Panc1 (cell line): ENCODE data around the gene ELL2. TPM values are rescaled to one million over a fixed set of nuclear protein-coding genes. Genes with fewer than 3 reads are reported as not detected.

Experiments used
- ATAC-seq: fragments of 200-7000 bp; cut with Tn5 transposase; 2 replicates; pipeline ENCODE4 v1.9.1; 2020; ENCODE audit warnings: mild to moderate bottlenecking, moderate library complexity
- BruUV-seq: library from RNA; stranded (reverse); fragments of 400-500 nt; replicated peaks from 2 replicates; lab custom pipeline; 2021; lab: Mats Ljungman, UMichigan
- CTCF ChIA-PET: fragments of 300-600 bp; sonication (Branson Sonifier 250); formaldehyde crosslinking; loops from one replicate; lab custom pipeline; 2022; ENCODE audit warnings: antibody characterized with exemption; lab: Charles Lee
- POLR2A ChIA-PET: fragments of 300-600 bp; sonication (Branson Sonifier 250); formaldehyde crosslinking; loops from one replicate; lab custom pipeline; 2022; ENCODE audit warnings: antibody characterized with exemption; lab: Charles Lee
- DNase-seq: peaks from one replicate; pipeline ENCODE4 v3.0.0-alpha.2; 2010; ENCODE audit warnings: low read depth, low spot score
- H3K27ac ChIP-seq: 2 replicates; pipeline ENCODE4 v1.5.1; 2011; ENCODE audit warnings: mild to moderate bottlenecking, low read length, inconsistent platforms
- H3K27me3 ChIP-seq: fragments of 200-500 bp; sonication (Bioruptor generic); 2 replicates; pipeline ENCODE4 v1.6.0; 2014; ENCODE audit warnings: low read length, inconsistent platforms; ENCODE audit not compliant: control insufficient read depth, insufficient read depth
- H3K36me3 ChIP-seq: fragments of 200-500 bp; sonication (Bioruptor generic); 2 replicates; pipeline ENCODE4 v1.5.1; 2014; ENCODE audit warnings: inconsistent platforms, mild to moderate bottlenecking, low read length, moderate library complexity; ENCODE audit not compliant: control insufficient read depth, insufficient read depth
- H3K4me1 ChIP-seq: 2 replicates; pipeline ENCODE4 v1.5.1; 2011; ENCODE audit warnings: inconsistent platforms, mild to moderate bottlenecking, low read length, moderate library complexity; ENCODE audit not compliant: control insufficient read depth, insufficient read depth
- H3K4me3 ChIP-seq, 2 experiments: 2 replicates each; pipeline ENCODE4 v1.5.1; 2011 to 2012; ENCODE audit warnings: low read depth in 2 of 2, low read length in 2 of 2, mild to moderate bottlenecking in 2 of 2, inconsistent platforms in 1 of 2, moderate library complexity in 1 of 2
- H3K9me3 ChIP-seq: fragments of 200-500 bp; sonication (Bioruptor generic); 2 replicates; pipeline ENCODE4 v1.5.1; 2014; ENCODE audit warnings: low read depth, mild to moderate bottlenecking, inconsistent platforms, low read length, moderate library complexity; ENCODE audit not compliant: control insufficient read depth, insufficient read depth
- POLR2AphosphoS5 ChIP-seq: IDR thresholded peaks from 2 replicates; pipeline ENCODE4 v1.6.1; 2012; ENCODE audit warnings: mild to moderate bottlenecking, low read depth, low read length, moderate library complexity
- REST ChIP-seq, 2 experiments: IDR thresholded peaks; 2 replicates each; pipeline ENCODE4 v1.6.1; 2011 to 2012; ENCODE audit warnings: low read depth in 2 of 2, control low read depth in 1 of 2, low read length in 1 of 2, mild to moderate bottlenecking in 1 of 2, moderate library complexity in 1 of 2; ENCODE audit not compliant: insufficient read depth in 1 of 2
- SIN3A ChIP-seq: IDR thresholded peaks from 2 replicates; pipeline ENCODE4 v1.6.1; 2012; ENCODE audit warnings: low read depth, mild to moderate bottlenecking, low read length, moderate library complexity, borderline replicate concordance; ENCODE audit not compliant: insufficient read depth
- TCF7L2 ChIP-seq: IDR thresholded peaks from 2 replicates; pipeline ENCODE4 v1.6.1; 2011; ENCODE audit warnings: mild to moderate bottlenecking, low read depth, low read length, inconsistent platforms
- in situ Hi-C: cut with HindIII; loops from 2 replicates; pipeline ENCODE4 v1.10.0; 2016; ENCODE audit warnings: low sequenced_read_pairs, low pct_unique_long_range_greater_than_20kb
- intact Hi-C: fragments of 100-400 bp; cut with micrococcal nuclease; formaldehyde crosslinking; loops from one replicate; pipeline ENCODE4 v1.10.0; 2022; ENCODE audit not compliant: unreplicated experiment
- total RNA-seq: library from RNA; stranded (reverse); gene quantifications from one replicate; pipeline ENCODE4 v1.2.1, GENCODE V29; 2021; ENCODE audit not compliant: unreplicated experiment
- TF ChIP-seq, protein P1 (sequence below): fragments of 450-650 bp; IDR thresholded peaks from 2 replicates; pipeline ENCODE4 v1.5.1; 2017; ENCODE audit warnings: mild to moderate bottlenecking

ELL2 gene
- total RNA-seq, 1 experiment from 2014 or later, result 68.5 TPM

- no peak for DNase-seq
- ChIA-PET POLR2A (no interaction called here), CTCF (no interaction called here)
- no peak overlapping the region for H3K27ac ChIP-seq
- intact Hi-C loops (no loop called here), in situ Hi-C loops (no loop called here)
- H3K9me3 ChIP-seq, result no peaks in the 10 kb centered on the region; the same call in 1 of the 2 replicates
- H3K4me3 ChIP-seq, result no peak overlapping the region
- TF ChIP-seq, protein P1, sequence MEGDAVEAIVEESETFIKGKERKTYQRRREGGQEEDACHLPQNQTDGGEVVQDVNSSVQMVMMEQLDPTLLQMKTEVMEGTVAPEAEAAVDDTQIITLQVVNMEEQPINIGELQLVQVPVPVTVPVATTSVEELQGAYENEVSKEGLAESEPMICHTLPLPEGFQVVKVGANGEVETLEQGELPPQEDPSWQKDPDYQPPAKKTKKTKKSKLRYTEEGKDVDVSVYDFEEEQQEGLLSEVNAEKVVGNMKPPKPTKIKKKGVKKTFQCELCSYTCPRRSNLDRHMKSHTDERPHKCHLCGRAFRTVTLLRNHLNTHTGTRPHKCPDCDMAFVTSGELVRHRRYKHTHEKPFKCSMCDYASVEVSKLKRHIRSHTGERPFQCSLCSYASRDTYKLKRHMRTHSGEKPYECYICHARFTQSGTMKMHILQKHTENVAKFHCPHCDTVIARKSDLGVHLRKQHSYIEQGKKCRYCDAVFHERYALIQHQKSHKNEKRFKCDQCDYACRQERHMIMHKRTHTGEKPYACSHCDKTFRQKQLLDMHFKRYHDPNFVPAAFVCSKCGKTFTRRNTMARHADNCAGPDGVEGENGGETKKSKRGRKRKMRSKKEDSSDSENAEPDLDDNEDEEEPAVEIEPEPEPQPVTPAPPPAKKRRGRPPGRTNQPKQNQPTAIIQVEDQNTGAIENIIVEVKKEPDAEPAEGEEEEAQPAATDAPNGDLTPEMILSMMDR, result no peak
- TF ChIP-seq REST (IDR thresholded peaks at IDR 0.05; ENCODE audit: insufficient read depth in 1 of 2, low read depth in 2 of 2, low read length in 1 of 2) (no peak), TCF7L2 (no peak), SIN3A (no peak), POLR2AphosphoS5 (no peak)
- no TSS peak for BruUV-seq
- peaks cover 7% of the 10 kb centered on the region; the same call in 1 of the 2 replicates for H3K4me1 ChIP-seq
- H3K36me3 ChIP-seq, result no peaks in the 10 kb centered on the region
- H3K27me3 ChIP-seq, result no peaks in the 10 kb centered on the region
- ATAC-seq, result no peak
Measured at GRCh38 chr5:95949810-95950209, 11.8 kb downstream of the ELL2 start.

DNA sequence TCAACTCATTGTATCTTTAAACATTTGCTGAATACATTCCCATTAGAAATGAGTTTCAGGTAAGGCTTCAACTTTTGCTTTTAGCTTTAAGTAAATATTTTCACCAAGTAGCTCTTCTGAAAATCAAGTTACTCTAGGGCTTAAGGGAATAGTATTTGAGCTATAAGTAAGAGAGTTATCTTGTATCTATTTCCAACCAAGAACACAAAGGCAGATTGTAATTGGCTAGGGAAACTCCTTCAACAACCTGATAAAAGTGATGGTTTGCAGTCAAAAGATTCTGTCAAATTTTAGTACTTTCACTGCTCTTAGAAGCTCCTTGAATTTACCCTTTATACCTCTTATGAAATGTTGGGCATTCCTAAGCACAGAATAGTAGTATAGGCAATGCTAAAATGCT is 13.0 kb downstream of the ELL2 start:
- Histone ChIP-seq H3K27me3 (no peaks in the 10 kb centered on the region), H3K4me3 (no peak overlapping the region), H3K9me3 (no peaks in the 10 kb centered on the region; the same call in 1 of the 2 replicates), H3K36me3 (no peaks in the 10 kb centered on the region), H3K4me1 (peaks cover 7% of the 10 kb centered on the region; the same call in 1 of the 2 replicates), H3K27ac (no peak overlapping the region)
- BruUV-seq, result no TSS peak
- DNase-seq (no peak), ATAC-seq (no peak)
- no peak for TF ChIP-seq TCF7L2
- no peak for TF ChIP-seq SIN3A
- no peak for TF ChIP-seq POLR2AphosphoS5
- TF ChIP-seq, protein P1, result no peak
- no peak for TF ChIP-seq REST (IDR thresholded peaks at IDR 0.05; ENCODE audit: insufficient read depth in 1 of 2, low read depth in 2 of 2, low read length in 1 of 2)
- CTCF ChIA-PET, result no interaction called here
- intact Hi-C loops, result no loop called here
- POLR2A ChIA-PET, result no interaction called here
- in situ Hi-C loops, result no loop called here
